DND-41 (cell line): ENCODE measurements around the gene NDUFA7.

Source experiments
- ATAC-seq: fragments of 200-7000 bp; cut with Tn5 transposase; 3 replicates; pipeline ENCODE4 v1.9.1; 2021; ENCODE audit warnings: low read depth; ENCODE audit not compliant: insufficient read depth
- DNase-seq: peaks from one replicate; pipeline ENCODE4 v3.0.0-alpha.2; 2020
- H2AFZ ChIP-seq: 2 replicates; pipeline ENCODE4 v1.6.0; 2012; ENCODE audit warnings: low read depth, low read length
- H3K27ac ChIP-seq: 2 replicates; pipeline ENCODE4 v1.5.1; 2012; ENCODE audit warnings: low read length, inconsistent platforms
- H3K27me3 ChIP-seq: fragments of 200-600 bp; sonication (generic); 2 replicates; pipeline ENCODE4 v1.6.0; 2012; ENCODE audit warnings: low read length, mild to moderate bottlenecking, inconsistent platforms; ENCODE audit not compliant: insufficient read depth, poor library complexity
- H3K36me3 ChIP-seq: 2 replicates; pipeline ENCODE4 v1.5.1; 2012; ENCODE audit warnings: low read length, inconsistent platforms; ENCODE audit not compliant: insufficient read depth
- H3K4me1 ChIP-seq: 2 replicates; pipeline ENCODE4 v1.5.1; 2012; ENCODE audit warnings: mild to moderate bottlenecking, low read length; ENCODE audit not compliant: insufficient read depth
- H3K4me2 ChIP-seq: 2 replicates; pipeline ENCODE4 v1.6.0; 2012; ENCODE audit warnings: mild to moderate bottlenecking, moderate library complexity, low read length, inconsistent platforms; ENCODE audit not compliant: insufficient read depth
- H3K4me3 ChIP-seq, 2 experiments: fragments of 200-600 bp in 1 of 2; shearing (Covaris generic) in 1 of 2; 2 replicates each; pipeline ENCODE4 v1.5.1; 2012 to 2016; ENCODE audit warnings: inconsistent platforms in 2 of 2, low read length in 2 of 2, mild to moderate bottlenecking in 2 of 2, low read depth in 1 of 2, moderate library complexity in 1 of 2
- H3K79me2 ChIP-seq: 2 replicates; pipeline ENCODE4 v1.6.0; 2012; ENCODE audit warnings: low read length, inconsistent platforms; ENCODE audit not compliant: insufficient read depth
- H3K9ac ChIP-seq: 2 replicates; pipeline ENCODE4 v1.6.0; 2012; ENCODE audit warnings: low read depth, mild to moderate bottlenecking, inconsistent platforms, low read length, moderate library complexity
- H3K9me3 ChIP-seq: 2 replicates; pipeline ENCODE4 v1.5.1; 2012; ENCODE audit warnings: low read length, moderate library complexity, mild to moderate bottlenecking, inconsistent platforms; ENCODE audit not compliant: insufficient read depth, severe bottlenecking
- H4K20me1 ChIP-seq: 2 replicates; pipeline ENCODE4 v1.6.0; 2012; ENCODE audit warnings: low read length; ENCODE audit not compliant: insufficient read depth
- CTCF ChIP-seq: IDR thresholded peaks from 2 replicates; pipeline ENCODE4 v1.5.1; 2012; ENCODE audit warnings: borderline replicate concordance, low read length, moderate library complexity, mild to moderate bottlenecking; ENCODE audit not compliant: poor library complexity, severe bottlenecking; ENCODE audit errors: extremely low read depth
- EZH2 ChIP-seq: IDR thresholded peaks from 3 replicates; pipeline ENCODE4 v1.6.1; 2012; ENCODE audit warnings: borderline replicate concordance, low read depth, mild to moderate bottlenecking, moderate library complexity, low read length, inconsistent platforms; ENCODE audit not compliant: severe bottlenecking

Gene NDUFA7

GRCh38 chr19:8305798-8306197, 15.4 kb downstream of the NDUFA7 start:
- Histone ChIP-seq H3K9ac (0 out of 2 replicates have a peak overlapping the region, but pooled peaks have one; percentile 1), H3K4me3 (no peak overlapping the region), H3K79me2 (peaks cover 53% of the 10 kb centered on the region), H4K20me1 (peaks cover 5% of the 10 kb centered on the region), H3K27ac (no peak overlapping the region), H3K27me3 (no peaks in the 10 kb centered on the region), H3K4me1 (peaks cover 52% of the 10 kb centered on the region), H3K36me3 (peaks cover 57% of the 10 kb centered on the region), H3K4me2 (peak overlapping the region; percentile 97), H2AFZ (no peak overlapping the region), H3K9me3 (no peaks in the 10 kb centered on the region)
- no peak for TF ChIP-seq EZH2
- TF ChIP-seq CTCF, result no peak
- no peak for ATAC-seq
- DNase-seq, result peak; percentile 4

GRCh38 chr19:8304841-8305621, 16.1 kb downstream of the NDUFA7 start:
- no peak overlapping the region for H2AFZ ChIP-seq
- H3K27ac ChIP-seq, result no peak overlapping the region
- peaks cover 50% of the 10 kb centered on the region for H3K79me2 ChIP-seq
- H3K27me3 ChIP-seq, result no peaks in the 10 kb centered on the region
- peak overlapping the region; percentile 35; the same call in 1 of the 2 replicates for H3K4me2 ChIP-seq
- H3K9ac ChIP-seq, result 0 out of 2 replicates have a peak overlapping the region, but pooled peaks have one; percentile 1
- peaks cover 48% of the 10 kb centered on the region for H3K4me1 ChIP-seq
- peak; percentile 56 for DNase-seq
- ATAC-seq, result no peak
- H3K36me3 ChIP-seq, result peaks cover 52% of the 10 kb centered on the region
- no peak overlapping the region for H3K4me3 ChIP-seq
- TF ChIP-seq EZH2 (no peak), CTCF (no peak)
- H4K20me1 ChIP-seq, result peaks cover 5% of the 10 kb centered on the region
- no peaks in the 10 kb centered on the region for H3K9me3 ChIP-seq

DNA sequence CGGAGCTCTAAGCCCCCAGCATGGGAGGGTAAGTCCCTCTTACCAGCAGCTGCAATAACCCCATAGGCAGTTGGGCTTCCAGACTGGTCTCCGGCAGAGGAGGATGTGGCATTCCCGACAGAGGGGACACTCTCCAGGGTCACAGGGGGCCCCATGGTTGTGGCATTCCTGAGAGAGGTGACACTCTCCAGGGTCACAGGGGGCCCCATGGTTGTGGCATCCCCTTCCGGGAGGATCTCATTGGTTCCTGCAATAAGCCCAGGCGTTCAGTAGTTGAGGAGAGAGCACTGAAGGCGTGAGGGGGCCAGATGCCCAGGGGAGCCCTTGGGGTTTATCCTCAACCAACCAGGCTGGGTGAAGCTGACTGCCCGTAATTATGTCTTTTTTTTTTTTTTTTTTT, 18.4 kb downstream of the NDUFA7 start:
- Histone ChIP-seq H4K20me1 (peaks cover 5% of the 10 kb centered on the region), H3K27ac (no peak overlapping the region), H3K9ac (no peak overlapping the region), H3K36me3 (peaks cover 45% of the 10 kb centered on the region), H3K4me2 (no peak overlapping the region), H3K79me2 (peaks cover 34% of the 10 kb centered on the region), H2AFZ (no peak overlapping the region), H3K4me3 (no peak overlapping the region), H3K9me3 (no peaks in the 10 kb centered on the region), H3K27me3 (no peaks in the 10 kb centered on the region), H3K4me1 (peaks cover 30% of the 10 kb centered on the region)
- no peak for ATAC-seq
- peak; percentile 4 for DNase-seq
- TF ChIP-seq EZH2 (no peak), CTCF (no peak)
